LNCAP (cell line): ENCODE results near the gene AATK.

Experiments
- TF ChIP-seq, protein P1 (sequence below): fragments of 450-650 bp; IDR thresholded peaks from 2 replicates; pipeline ENCODE4 v1.5.1; 2017; ENCODE audit warnings: mild to moderate bottlenecking

AATK gene

DNA sequence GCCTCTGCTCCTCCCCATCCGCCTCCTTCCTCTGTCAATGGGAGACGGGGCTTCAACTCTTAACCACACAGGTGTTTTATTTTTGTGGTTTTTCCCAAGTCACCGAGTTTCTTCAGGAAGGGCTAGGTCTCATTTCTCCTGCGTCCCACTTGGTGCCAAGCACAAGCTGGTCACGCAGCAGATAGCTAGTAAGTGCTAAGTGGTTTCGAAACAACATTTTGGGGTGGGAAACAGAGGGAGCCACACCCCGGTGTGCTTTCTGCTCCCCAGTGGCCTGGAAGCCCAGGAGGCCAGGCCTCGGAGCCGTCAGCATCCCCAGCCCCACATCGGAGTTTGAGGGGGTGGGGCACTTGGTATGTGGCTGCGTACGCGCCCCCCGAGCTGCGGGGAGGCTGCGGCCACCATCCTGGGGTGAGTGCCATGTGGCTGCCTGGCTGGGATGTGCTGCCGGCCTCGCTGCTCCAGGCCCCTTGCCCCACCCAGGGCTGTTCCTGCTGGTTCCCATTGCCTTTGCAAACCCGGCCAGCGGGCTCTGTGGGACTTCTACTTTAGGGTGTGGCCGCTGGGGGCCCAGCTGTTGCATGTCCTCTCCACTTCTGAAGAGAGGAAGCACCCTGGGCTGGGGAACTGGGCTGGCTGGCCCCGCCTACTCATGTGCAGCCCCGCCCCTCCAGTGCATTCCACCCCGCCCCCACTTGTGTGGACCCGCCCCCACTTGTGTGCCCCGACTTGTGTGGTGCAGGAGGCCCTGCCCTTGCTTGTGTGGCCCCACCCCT, 75.5 kb downstream of the AATK start:
- TF ChIP-seq, protein P1, sequence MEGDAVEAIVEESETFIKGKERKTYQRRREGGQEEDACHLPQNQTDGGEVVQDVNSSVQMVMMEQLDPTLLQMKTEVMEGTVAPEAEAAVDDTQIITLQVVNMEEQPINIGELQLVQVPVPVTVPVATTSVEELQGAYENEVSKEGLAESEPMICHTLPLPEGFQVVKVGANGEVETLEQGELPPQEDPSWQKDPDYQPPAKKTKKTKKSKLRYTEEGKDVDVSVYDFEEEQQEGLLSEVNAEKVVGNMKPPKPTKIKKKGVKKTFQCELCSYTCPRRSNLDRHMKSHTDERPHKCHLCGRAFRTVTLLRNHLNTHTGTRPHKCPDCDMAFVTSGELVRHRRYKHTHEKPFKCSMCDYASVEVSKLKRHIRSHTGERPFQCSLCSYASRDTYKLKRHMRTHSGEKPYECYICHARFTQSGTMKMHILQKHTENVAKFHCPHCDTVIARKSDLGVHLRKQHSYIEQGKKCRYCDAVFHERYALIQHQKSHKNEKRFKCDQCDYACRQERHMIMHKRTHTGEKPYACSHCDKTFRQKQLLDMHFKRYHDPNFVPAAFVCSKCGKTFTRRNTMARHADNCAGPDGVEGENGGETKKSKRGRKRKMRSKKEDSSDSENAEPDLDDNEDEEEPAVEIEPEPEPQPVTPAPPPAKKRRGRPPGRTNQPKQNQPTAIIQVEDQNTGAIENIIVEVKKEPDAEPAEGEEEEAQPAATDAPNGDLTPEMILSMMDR = no peak

DNA sequence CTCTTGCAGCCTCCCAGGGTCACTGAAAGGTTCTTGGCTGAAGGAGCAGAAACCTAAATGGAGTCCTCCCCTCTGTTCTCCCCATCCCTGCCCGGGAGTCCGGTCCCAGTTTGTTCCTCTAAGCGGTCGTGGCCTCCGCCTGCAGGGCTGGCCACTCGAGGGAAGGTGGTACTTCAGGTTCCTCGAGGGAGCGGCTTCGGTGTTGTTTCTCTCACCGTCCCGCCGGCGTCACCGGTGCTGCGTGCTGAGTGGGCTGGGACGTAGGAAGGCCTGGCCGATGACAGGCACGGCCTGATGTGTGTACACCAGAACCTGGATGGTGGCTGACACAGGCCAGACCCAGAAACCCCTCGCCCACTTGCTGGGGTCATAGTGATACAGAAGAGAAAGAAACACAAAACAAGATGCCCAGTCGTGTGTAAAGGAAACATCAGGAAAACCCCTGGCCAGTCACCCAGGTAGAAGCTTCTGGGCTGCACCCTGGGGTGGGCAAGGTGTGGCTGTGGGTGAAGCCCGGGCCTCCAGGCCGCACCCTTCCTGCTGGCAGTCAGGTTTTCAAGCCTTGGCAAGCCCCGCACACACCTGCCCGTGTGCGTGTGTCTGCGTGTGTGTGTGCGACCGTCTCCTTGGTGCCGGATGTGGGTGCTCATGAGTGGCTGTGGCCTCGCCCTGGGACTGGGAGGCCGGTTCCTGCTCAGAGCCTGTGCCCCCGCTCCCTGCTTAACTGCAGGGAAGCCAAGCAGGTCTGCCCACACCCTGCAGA, 79.1 kb downstream of the AATK start:
- TF ChIP-seq, protein P1 = no peak

DNA sequence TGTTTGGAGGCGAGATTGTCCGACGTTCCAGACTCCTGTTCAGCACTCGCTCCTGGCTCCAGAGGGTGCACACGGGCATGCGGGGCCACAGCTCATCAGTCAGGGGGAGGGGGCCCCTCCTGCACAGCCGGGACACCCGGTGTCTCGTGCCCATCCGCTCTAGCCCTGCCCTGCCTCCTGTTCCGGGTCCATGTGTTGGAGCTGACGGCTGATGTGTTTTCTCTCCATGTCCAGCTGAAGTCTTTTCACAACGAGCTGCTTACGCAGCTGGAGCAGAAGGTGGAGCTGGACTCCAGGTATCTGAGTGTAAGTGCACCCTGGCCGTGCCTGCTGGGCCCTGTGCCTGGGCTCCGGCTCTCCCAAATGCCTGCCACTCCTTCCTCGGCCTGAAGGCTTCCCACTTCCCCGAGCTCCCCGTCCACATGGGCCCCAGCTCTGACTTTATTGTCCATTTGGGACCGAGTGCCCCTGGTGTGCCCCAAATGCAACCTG, 80.6 kb downstream of the AATK start:
- TF ChIP-seq, protein P1 = no peak

DNA sequence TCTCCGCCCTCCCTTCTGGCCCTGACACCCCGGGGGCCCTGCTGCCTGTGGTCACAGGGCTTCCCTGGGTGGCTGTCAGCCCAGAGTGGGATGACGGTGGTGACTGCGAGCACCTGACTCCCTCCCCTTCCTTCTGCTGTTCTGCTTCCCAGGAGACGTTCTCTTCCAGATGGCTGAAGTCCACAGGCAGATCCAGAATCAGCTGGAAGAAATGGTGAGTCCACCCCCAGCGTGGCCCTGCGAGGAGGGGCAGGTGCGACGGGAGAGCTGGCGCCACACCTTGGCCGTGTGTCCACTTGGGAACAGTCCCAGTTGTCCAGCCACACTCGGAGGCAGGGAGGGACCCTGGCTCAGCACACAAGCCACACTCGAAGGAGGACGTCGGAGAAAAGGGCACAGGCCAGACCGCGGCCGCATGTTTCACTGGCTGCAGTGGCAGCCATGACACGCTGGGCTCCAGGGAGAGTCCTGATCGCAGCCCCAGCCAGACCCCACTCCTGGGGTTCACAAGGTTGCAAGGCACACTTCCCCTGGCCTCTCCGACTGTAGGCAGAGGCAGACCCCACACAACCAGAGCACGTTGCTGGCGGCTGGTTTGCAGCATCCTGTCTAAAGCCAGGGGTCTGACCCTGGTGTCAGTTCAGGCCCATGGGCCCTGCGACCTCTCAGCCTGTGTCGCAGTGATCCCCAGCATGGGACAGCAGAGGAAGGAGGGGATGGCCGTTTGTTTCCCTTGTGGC, 81.2 kb downstream of the AATK start:
- TF ChIP-seq, protein P1 = no peak

DNA sequence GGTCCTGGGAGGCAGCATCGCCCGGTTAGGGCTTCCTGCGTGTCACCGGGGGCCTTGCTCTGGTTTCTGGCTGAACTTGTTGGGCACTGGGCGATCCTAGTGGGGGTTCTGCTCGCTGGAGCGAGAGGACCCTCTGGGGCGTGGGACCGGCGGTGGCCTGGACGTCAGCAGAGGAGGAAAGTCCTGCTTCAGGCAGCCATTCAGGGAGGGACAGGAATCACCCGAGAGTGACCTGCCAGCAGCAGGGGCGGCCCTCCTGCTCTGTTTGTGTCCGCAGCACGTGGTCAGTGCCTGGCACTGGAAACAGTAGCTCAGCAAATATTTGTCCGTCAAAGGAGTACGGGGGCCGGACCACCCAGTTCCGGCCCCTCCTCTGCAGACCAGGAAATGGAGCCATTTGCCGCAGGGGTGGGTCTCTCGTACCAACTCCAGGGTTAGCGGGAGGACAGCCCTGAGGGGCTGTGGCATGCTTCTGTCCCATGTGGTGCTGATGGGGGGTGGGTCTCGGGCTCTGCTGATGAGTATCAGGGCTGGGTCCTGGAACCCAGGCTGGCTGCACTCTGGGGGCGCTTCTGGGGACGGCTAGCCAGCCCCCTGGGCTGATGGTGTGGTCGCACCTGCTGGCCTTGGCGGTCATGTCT, 82.8 kb downstream of the AATK start:
- TF ChIP-seq, protein P1 = no peak

DNA sequence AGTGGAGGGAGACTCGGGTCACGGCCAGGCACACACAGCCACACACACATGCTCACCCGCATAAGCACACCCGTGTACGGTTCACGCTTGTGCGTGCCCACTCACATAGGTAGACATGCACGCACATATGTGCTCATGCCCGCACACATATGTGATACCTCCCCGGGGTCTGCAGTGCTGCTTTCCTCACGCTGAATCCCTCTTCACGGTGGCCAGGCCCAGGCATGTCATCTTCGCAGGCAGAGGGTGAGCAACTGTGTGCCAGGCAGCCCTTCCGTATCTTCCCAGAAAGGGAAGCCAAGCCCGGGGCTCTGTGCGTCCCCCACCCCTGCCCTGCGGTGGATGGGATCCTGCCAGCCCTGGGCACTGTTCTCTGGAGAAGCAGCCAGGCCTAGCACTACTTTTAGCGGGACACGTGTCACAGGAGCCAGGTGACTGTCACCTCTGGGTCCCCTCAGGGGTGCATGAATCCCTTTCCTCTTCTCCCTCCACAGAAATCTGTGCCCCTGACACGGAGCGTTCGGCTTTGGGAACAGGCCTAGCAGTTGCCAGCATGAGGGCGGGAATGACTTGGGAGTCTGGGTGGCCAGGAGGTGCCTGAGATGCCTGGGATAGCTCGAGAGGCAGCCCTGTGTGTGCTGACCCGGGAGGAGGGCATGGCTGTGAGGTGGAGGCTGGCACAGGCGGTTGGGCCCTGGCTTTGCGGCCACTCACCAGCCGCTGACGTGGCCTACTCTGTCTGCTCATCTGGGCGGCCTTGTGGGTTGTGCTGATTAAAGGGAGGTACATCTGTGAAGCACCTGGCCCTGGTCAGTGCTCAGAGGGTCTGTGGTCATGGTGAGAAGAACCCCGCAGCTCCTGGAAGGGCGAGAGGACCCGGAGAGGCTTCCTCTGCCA, 83.6 kb downstream of the AATK start:
- TF ChIP-seq, protein P1 = no peak
